ENCODE results near the gene BBS5. TPM values are rescaled to one million over a fixed set of nuclear protein-coding genes. Genes with fewer than 3 reads are reported as not detected.

The BBS5 gene
- total and polyA plus RNA-seq, 4 donors = 1.3 to 12.6 (median 9.0) TPM

GRCh38 chr2:169542433-169542832 is 63.1 kb downstream of the BBS5 start:
- no peak overlapping the region for H3K4me3 ChIP-seq (ENCODE audit: low read length in 2 of 2)
- no peaks in the 10 kb centered on the region for H3K27me3 ChIP-seq (ENCODE audit: control insufficient read depth in 1 of 2, insufficient read depth in 2 of 2, low read length in 1 of 2)
- WGBS, 2 donors = 92 to 96% methylated on average over 3 of the region's 3 CpGs
- no peak overlapping the region for H3K27ac ChIP-seq (ENCODE audit: low read depth in 1 of 2, low read length in 2 of 2)
- no peaks in the 10 kb centered on the region for H3K4me1 ChIP-seq (ENCODE audit: control insufficient read depth in 1 of 2, insufficient read depth in 2 of 2, low read length in 2 of 2)
- intact Hi-C loops (cut with DNase I) = no loop called here
- DNase-seq = no peak
- H3K36me3 ChIP-seq (ENCODE audit: control insufficient read depth in 1 of 2, insufficient read depth in 2 of 2, low read length in 1 of 2) = peaks cover 0 to 3% of the 10 kb centered on the region in 2 donors
- H3K9me3 ChIP-seq (ENCODE audit: control insufficient read depth, low read length) = no peaks in the 10 kb centered on the region
- no peak for ATAC-seq (ENCODE audit: low FRiP score)

GRCh38 chr2:169546756-169547155 is 67.5 kb downstream of the BBS5 start:
- Histone ChIP-seq H3K27ac (ENCODE audit: low read depth in 1 of 2, low read length in 2 of 2) (no peak overlapping the region), H3K4me3 (ENCODE audit: low read length in 2 of 2) (no peak overlapping the region), H3K36me3 (ENCODE audit: control insufficient read depth in 1 of 2, insufficient read depth in 2 of 2, low read length in 1 of 2) (peaks cover 0 to 5% of the 10 kb centered on the region in 2 donors), H3K9me3 (ENCODE audit: control insufficient read depth, low read length) (no peaks in the 10 kb centered on the region), H3K4me1 (ENCODE audit: control insufficient read depth in 1 of 2, insufficient read depth in 2 of 2, low read length in 2 of 2) (no peaks in the 10 kb centered on the region), H3K27me3 (ENCODE audit: control insufficient read depth in 1 of 2, insufficient read depth in 2 of 2, low read length in 1 of 2) (no peaks in the 10 kb centered on the region)
- intact Hi-C loops (cut with DNase I) = no loop called here
- ATAC-seq (ENCODE audit: low FRiP score) = no peak
- WGBS, 2 donors = 94 to 98% methylated on average over 2 of the region's 2 CpGs
- no peak for DNase-seq

Other genes starting within 250 kb of the BBS5 start
- under 1 TPM in 1 of 2 donors, not detected in 1; 0.09 TPM for gene LRP2, start 117.0 kb upstream of the BBS5 start, total RNA-seq
- not detected for gene LRP2, start 117.0 kb upstream of the BBS5 start, polyA plus RNA-seq
- under 1 TPM; 0.81 to 0.87 TPM for gene KLHL41, start 30.2 kb downstream of the BBS5 start, total RNA-seq
- gene KLHL41, start 30.2 kb downstream of the BBS5 start, polyA plus RNA-seq = under 1 TPM; 0.25 to 0.61 TPM
- gene FASTKD1, start 94.4 kb downstream of the BBS5 start, total RNA-seq = 10 to 100 TPM; 12.3 to 24.2 TPM
- gene FASTKD1, start 94.4 kb downstream of the BBS5 start, polyA plus RNA-seq = 10 to 100 TPM in 1 of 2 donors, 1 to 10 TPM in 1; 7.0 to 17.6 TPM
- gene PPIG, start 104.9 kb downstream of the BBS5 start, total RNA-seq = 10 to 100 TPM; 52.5 to 55.0 TPM
- 10 to 100 TPM; 36.2 to 42.2 TPM for gene PPIG, start 104.9 kb downstream of the BBS5 start, polyA plus RNA-seq
- gene CFAP210, start 214.9 kb downstream of the BBS5 start, total RNA-seq = under 1 TPM in 1 of 2 donors, not detected in 1; 0.58 TPM
- gene CFAP210, start 214.9 kb downstream of the BBS5 start, polyA plus RNA-seq = under 1 TPM in 1 of 2 donors, not detected in 1; 0.05 TPM
- 1 to 10 TPM; 4.3 to 4.8 TPM for gene PHOSPHO2, start 215.0 kb downstream of the BBS5 start, total RNA-seq
- 10 to 100 TPM in 1 of 2 donors, 1 to 10 TPM in 1; 3.4 to 13.4 TPM for gene PHOSPHO2, start 215.0 kb downstream of the BBS5 start, polyA plus RNA-seq